HG03558 (cell line): ENCODE data around the gene SORCS3.

Experiments used
- ATAC-seq: cut with Tn5 transposase; IDR thresholded peaks from one replicate; pipeline ENCODE4 v1.9.1; 2021; ENCODE audit warnings: moderate number of reproducible peaks; ENCODE audit not compliant: unreplicated experiment; ENCODE audit errors: extremely low read depth

The SORCS3 gene

DNA sequence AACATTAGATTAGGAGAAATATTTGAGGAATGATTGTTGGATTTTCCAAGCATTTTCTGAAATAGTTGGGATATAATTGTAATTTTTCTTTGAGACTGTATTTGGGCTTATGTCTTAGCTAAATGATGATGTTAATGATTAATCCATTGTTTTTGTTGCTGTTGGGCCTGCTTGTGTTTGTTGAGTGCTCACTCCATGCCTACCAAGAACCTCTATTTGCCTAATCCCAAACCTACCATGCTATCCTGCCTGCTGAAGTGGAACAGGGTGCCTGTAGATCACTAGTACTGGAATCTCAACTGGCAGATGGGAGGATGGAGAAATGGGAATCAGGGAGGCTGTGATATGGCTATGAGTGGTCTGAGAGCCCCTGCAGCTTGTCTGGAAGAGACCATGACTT lies 565.5 kb downstream of the SORCS3 start:
- ATAC-seq, result no peak

DNA sequence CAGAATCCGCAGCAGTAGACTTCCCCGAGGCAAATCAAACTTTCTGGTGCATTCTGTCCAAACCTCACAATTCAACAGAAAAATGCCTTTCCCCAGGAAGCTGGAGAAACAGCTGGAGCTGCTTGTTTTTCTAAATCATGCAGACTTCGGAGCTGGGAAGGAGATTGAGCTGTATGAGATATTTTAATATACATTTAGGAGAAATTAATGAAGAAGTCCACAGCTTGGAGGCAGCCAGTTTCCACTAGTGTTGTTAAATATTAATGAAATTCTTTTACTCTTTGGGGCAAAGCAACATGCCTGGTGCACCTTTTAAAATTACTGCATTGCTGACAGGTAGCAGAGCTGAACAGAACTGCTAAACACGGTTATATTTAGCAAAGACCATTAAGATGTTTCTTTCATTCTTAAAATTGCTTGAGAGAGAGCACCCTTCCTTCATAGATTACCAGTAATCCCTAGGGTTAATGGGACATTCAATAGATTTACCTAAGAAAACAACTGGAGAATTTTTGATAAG lies 566.4 kb downstream of the SORCS3 start:
- no peak for ATAC-seq

DNA sequence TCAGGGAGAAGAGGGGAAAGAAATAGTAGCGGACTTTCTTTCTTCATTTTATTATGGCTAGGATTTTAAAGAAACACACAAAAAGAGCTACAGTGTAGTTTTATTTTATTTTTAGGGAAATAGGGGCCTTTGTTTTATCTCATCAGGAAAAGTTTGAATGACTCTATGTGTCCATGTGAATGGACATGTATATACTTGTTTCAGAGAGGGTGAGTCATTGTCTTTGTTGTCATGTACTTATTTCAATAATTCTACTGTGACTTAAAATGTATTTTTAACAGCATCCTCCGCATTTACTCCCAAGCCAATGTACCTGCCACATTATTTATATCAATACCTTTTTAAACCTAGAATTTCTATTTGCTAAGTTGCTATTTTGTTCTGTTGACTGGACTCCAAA lies 569.5 kb downstream of the SORCS3 start:
- no peak for ATAC-seq

DNA sequence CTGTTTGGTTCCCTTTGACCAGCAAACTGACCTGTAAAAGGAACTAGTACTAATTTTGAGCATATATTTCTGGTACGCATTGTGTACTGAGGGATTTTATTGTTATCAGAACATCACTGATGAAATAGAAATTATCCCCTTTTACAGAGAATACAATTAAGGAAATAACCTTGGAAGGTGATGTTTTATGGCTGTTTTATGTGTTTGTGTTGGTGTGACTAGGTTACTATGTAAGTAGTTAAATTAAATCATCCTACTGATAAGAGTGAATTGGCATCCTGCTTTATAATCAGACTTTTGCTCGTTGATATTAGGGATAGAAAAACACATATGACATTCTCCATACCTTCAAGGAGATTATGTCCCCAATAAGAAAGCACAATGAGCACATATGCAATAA lies 596.6 kb downstream of the SORCS3 start:
- no peak for ATAC-seq

DNA sequence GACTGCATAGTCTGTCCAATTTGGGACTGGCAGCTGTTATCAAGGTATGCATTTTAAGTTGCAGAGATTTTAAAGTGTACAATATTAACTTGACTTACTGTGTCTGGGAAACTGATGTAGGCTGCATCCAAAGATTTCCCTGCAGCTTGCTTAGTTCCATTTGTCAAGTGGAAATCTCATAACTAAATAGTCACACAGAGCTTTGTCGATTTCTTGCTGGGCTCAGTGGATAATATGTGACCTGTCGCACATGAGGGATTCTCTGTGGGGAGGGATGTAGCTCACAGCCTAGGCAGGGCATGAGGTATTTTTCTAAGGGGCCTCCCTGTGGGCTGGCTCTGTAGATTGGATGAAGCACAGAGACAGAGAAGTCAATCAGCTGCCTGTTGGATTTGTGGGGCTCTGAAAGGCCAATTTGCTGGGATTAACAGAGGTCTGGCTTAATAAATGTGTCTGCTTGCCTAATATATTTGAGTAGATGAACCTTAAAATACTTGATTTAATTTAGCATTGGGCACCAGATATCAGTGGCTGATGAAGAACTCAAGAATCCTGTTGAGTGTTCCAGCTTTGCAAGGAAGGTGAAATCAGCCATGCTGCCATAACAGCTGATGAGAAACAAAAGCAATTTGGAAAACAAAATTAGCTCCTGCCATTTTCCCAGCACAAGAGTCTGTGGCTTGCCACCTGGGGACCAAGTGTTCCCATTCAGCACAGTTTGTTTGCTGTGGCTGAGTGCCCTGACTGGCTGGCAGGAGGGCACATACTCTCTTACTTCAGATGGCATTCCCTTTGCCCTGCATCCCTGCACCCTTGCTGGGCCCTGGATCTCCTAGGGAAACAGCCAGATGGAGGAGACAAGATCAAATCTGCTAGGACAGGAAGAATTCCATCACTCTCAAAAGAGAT lies 598.5 kb downstream of the SORCS3 start:
- ATAC-seq, result no peak

DNA sequence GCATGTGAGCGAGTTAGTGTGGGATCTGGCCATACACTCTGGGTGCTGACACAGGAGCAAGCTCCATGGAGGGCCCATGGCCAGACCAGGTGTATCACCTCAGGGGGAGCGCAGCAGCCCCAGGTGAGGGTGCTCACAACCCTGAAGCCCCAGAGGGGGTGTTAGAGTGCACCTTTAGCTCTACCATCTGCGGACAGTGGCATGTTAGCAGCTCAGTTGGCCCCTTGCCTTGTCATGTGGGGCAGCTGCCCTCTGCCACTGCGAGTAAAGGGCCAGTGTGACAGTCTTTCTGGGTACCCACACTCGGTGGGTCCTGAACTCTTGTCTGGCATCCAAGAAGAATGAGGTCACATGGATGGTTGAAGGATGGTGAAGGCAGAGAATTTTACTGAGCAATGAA lies 600.2 kb downstream of the SORCS3 start:
- no peak for ATAC-seq

DNA sequence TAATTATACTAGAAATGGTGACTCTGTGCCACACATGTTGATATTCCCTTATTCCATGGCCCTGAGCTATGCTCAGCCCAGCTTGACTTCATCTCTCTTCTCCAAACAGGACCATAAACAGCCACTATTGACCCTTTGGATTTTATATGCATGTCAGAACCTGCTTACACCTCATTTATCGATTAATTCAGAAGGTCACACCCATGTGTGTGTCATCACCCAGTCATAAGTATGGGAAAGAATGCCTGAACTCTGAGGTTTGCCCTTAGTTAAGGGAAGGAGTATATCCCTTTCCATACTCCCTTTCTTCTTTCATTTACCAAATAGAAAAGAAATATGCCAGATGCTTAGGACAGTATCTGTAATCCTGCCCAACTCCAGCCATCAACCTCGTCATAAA lies 602.3 kb downstream of the SORCS3 start:
- no peak for ATAC-seq

DNA sequence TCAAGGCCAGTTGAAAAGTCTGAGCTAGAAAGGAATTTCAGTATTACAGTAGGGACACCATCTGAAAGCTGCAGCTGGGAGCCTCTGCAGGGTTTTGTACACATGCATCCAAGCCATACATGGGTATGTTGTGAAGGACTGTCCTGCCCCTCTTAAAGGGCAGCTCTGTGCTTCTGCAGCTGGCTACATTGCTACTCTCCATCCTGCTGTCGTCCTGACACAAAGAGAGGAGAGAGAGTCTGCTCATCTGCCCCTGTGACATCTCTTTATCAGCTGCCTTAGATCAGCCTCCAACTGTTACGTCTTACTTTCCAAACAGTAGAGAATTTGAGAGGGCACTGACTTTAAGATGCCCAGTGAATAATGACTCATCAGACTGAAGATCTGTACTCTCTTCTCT lies 602.7 kb downstream of the SORCS3 start:
- no peak for ATAC-seq

DNA sequence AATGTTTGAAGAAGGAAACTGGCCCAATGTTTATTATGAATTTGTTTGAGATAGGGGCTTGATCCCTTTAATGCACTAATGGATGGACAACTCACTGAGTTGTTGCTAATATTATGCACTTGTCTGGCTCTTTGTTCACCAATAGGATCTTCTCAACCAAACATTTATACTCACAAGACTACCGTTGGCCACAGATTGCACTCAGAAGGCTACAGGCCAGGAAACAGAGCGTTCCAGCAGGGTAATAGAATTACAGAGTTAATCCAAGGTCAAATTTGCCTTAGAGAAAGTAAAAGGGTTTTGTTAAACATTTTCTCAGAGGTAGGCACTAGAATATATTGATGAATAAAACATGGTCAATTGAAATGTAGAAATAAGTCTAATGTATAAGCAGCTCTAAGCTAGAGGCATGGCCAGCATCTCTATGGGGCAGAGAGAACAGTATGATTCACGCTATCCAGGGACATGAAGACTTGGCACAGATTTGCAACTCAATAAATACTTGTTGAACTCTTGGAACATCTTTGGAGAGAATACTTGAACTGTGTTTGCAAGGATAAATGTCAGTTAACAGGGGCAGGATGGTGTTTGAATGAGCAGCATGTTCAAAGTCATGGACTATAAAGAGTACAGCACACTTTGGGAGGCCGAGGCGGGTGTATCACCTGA lies 606.9 kb downstream of the SORCS3 start:
- no peak for ATAC-seq

DNA sequence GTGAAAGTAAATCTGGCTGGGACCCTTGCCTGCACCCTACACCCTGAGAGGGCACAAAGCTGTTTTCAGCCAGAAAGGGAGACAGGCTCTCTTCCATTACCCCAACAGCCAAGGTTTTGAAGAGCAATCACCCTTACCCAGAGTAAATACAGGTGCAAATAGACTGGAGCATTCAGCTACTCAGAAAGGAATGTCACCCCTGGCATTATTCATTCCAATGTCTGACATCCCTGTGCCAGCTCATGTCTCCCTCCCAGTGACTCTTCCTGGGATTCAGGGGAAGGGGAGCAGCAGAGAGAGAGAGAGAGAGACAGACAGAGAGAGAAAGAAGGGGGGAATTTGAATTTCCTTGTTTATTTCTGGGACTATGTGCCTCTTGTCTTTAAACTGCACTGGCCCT lies 611.8 kb downstream of the SORCS3 start:
- ATAC-seq, result no peak

DNA sequence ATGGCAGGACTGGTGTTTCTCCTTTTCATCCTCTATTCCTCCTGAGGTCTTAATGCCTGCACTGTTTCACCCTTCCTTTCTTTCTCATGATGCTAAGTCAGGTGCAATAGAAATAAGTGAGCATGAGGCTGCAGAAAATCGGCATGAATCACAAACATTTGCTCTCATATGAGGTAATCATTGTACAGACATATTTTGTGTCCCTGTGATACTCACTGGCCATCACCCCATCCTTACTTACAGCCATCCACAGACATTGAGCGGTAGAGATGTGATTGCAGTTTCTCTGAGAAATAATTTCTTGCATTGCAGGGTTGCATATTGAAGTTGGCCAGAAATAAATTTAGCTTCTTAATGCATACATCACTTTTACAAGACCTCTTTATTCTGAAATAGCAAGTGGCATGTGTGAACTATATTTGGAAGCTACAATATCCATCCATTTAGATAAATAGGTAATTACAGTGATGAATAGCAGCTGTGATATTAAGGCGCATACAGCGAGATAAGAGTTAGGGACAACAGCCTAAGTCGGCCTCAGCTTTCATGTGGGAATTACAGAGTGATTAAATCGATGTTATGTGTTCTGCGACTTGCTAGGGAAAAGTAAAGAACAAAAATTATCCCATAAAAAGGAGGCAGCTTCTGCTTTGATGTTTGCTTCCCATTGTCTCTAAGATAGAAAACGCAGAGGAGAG lies 612.6 kb downstream of the SORCS3 start:
- no peak for ATAC-seq

DNA sequence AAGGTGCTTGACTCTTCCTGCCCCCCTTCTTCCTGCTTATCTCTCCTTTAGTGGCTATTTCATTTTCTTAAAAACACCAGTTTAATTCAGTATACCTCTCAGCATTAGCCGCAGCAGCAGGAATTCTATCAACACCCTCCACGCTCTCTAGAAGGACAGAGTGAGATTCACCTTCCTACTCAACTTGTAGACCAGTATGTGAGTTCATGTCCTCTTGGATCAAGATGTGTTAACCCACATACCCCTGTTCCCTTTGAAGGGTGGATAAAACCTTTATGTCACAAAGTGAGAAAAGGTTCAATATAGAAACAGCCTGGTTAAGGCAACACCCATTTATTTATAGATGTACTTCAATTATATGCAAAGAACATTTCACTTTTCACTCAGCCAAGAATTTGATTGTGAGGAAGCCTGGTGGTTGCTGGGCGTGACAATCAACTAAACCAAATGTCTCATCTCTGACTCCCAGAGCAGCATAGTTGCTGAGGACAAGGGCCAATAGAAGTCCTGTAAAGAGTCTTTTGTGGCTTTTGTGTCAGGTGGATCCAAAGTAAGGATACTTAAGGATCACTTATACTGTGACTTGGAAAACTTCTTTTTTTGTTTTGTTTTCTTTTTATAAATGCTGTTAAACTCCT lies 617.1 kb downstream of the SORCS3 start:
- ATAC-seq, result no peak

DNA sequence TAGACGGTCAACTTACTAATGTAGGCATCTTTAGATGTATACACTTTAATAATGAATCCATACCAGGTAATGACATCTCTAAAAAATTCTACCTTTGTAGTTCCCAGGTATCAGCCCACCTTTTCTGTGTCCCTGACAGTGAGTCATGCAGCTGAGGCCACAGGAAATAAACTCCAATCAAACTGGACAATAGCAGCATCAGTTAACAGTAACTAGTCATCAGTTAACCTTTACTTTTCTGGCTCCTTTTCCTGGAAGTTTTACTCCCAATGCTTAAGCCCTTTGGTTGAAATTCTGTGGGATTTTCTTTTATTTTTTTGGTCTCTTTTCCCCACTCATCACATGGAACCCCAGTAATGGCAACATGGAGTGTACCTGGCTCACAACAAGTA lies 617.6 kb downstream of the SORCS3 start:
- no peak for ATAC-seq

DNA sequence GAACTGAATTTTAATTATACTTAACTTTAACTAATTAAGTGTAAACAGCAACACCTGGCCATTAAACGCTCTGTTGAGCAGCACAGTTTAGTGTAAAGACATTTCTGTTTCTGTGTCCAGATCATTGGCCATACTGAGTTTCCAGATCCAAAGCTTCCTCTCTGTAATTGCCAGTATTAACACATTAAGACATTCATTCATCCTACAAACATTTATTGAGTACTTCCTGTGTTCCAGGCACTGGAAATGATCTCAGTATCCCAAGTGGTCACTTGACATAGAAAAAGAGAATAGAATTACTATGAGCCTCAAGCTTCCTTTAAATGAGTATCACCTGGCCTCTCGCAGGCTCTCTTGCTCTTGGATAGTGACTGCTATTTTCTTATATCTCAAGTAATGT lies 618.1 kb downstream of the SORCS3 start:
- ATAC-seq, result no peak

DNA sequence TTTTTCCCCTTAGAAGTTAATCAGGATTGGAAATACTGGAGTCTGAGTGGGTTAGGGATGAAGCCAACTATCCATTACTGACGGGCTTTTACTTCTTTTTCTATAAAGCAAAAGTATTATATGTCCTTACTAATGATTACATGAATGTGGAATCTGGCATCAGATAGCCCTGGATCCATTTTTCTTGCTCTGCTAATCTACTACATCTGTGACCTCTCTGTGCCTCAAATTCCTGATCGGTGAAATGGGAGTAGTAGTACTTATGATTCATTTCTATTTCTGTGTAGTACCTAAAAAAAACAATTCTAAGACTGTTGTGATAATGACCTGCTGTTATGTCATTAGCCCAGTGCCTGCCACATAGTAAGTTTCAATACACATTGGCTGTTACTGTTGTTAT lies 621.6 kb downstream of the SORCS3 start:
- no peak for ATAC-seq

DNA sequence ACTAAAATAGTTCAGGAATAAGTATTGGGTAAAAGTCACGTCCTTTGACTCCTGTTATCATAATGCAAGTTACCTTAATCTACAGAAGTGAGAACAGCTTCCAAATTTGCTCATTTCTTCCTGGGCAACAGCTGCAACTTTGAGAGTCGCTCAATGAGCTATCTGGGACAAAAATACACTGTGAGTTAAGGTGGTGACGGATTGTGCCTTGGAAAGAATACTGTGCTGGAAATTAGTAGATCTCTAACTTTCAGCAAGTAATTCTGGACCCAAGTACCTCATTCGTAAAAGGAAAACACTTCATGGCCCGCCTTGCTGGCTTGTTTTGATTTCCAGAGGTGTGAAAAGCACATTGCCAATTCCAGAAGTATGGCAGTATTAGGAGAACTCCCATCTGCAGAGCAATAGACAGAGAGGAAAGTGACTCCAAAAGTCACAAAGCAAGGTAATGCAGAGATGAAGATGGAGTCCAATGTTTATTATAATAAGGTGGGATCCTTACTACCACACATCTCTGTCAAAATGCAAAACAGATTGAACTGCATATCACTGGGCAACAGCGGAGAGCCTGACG lies 626.0 kb downstream of the SORCS3 start:
- no peak for ATAC-seq

DNA sequence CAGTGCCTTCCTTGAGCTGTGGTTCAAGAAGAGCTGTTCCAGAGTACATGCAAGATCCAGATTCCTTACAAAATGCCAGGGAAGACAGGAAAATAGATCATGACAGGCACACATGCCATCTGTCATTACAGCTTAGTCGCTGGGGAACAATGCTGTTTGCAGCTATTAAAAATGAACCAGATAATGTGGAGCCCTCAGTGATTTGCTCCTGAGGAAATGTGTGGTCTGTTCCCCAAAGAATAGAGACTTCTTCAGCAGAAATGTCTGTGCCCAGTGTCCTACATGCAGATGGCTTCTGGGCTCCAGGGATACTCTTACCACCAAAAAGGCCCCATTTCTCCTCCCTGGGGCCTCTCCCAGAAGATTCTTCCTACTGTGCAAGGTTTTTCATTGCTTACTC lies 627.9 kb downstream of the SORCS3 start:
- ATAC-seq, result no peak

DNA sequence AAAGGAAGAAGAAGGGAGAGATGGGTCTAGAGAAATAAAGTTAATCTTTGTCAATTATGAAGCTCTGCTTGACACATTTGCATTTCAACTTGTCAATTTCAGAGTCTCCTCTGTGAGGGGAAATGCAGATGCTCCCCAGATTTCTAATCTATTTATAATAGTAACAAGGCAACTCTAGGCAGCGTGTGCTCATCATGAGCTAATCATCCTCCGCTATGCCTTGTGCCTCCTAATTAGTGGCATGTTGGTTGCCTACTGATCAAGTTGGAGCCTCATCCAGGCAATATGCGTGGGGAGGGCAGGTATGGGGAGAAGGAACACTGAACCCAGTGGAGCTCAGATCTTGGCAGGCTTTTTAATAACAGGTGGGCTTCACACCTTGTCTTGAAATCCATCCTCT lies 628.6 kb downstream of the SORCS3 start:
- no peak for ATAC-seq

DNA sequence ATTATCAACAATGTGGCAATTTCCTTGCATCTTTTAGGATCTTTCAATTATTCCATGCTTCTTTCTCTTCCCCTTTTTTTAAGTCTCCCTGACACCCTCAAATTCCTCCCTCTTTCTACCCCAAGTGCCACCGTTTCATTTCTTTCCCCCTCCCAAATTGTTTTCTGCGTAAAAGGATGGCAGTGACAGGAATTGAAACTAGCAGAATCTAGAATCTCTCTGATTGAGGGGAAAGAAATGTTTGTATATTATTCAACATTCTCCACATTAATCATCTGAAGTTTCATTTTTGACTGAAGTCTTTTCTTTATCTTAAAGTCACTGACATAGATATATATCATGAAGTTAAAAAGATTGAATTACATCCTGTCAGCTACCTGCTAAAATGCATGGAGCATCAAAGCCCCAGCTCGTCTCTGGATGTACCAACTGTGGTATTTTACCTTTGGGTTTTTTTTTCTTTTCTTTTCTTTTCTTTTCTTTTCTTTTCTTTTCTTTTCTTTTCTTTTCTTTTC lies 633.5 kb downstream of the SORCS3 start:
- ATAC-seq, result no peak

DNA sequence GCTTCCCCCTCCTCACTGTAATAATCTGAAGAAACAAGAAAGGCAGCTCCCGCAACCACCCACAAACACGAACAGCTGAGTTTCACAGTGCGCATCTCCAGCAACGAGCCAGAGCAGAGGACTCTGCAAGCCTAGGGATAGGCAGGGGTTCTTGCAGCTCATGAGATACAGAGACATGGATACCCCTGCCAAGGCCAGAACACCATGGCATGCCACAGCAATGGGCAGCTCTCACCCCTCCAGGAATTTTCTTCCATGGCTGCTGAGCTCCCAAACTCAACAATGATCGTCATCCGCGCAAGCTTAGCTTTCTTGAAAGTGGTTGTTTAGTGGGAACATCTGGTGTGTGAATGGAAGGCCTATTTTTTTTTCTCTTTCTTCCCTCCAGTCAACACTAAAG lies 637.3 kb downstream of the SORCS3 start:
- no peak for ATAC-seq
